Activated naive CD4-positive, alpha-beta T cell treated with anti-CD3 and anti-CD28 coated beads, Interleukin-2, amount 50 U/mL, for 24 hours (primary cell): Measurements from ENCODE around the gene NKX6-1.

ENCODE experiments used
- H3K27ac Mint-ChIP-seq: one replicate; pipeline ENCODE4 v1.8.0; 2021; ENCODE audit warnings: mild to moderate bottlenecking, mixed read lengths
- H3K27me3 Mint-ChIP-seq: one replicate; pipeline ENCODE4 v1.8.0; 2021; ENCODE audit warnings: mixed read lengths
- H3K36me3 Mint-ChIP-seq: one replicate; pipeline ENCODE4 v1.8.0; 2021; ENCODE audit warnings: mixed read lengths
- H3K4me1 Mint-ChIP-seq: one replicate; pipeline ENCODE4 v1.8.0; 2021; ENCODE audit warnings: mixed read lengths
- H3K4me3 Mint-ChIP-seq: one replicate; pipeline ENCODE4 v1.8.0; 2021; ENCODE audit warnings: mild to moderate bottlenecking, mixed read lengths
- H3K9me3 Mint-ChIP-seq: one replicate; pipeline ENCODE4 v1.8.0; 2021; ENCODE audit warnings: mixed read lengths

NKX6-1 gene

DNA sequence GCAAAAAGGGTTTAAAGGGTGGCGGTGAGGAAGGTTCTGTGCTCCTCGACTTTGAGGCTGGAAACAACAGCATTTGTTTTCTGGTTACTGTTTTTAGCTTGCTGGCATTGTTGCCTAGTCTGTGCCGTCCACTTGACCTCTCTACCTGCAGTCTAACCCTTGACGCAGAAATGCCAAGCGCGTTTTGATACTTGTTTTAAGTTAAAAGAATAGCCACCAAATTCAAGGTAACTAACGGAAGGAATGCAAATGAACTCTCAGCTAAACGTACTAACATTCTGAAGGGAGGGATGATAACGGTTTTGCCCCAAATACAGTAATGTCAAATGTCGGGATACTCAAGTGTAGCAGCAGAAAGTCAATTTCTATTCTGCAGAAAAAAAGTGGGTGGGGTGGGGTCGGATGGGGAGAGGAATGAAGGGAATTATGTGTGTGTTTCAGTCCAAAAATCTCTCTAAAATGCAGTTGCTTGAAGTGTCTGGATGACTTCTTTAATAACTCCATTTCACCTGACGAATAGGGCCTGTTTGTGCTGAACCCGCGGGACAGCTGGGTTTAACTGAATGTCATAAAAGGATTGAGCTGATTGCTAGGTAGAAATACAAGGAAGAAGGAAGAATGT lies 3.4 kb upstream of the NKX6-1 start:
- Mint-ChIP-seq H3K9me3 (peaks cover 19% of the 10 kb centered on the region), H3K27me3 (peaks cover 66% of the 10 kb centered on the region), H3K36me3 (peaks cover 2% of the 10 kb centered on the region), H3K4me1 (peaks cover 19% of the 10 kb centered on the region), H3K4me3 (no peak overlapping the region), H3K27ac (peak overlapping the region; percentile 41)

DNA sequence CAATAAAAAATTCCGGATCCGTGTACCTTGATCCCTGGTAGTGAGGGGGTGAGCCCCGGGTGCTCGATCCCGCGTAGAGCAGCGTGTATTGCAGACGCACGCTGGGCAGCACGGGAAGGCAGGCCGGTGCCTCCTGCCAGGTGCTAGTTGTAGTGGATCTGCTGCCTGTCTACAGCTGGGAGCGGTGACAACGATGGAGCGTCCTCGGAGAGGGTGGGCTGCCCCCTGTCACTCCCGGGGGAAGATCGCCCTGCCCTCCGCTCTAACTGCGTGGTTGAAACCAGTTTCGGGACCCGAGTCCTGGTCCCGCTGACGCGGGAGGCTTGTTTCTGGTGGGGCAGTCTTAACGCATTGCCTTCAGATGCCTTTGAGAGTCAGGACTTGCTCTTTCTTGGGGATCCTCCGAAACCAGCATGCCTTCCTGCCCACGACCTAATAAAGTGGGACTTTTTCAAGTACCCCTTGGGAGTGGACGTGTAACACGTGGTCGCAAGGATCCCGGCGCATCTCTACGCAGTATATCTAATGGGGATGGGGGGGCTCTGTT lies 2.7 kb upstream of the NKX6-1 start:
- H3K9me3 Mint-ChIP-seq = peaks cover 19% of the 10 kb centered on the region
- H3K4me3 Mint-ChIP-seq = no peak overlapping the region
- peaks cover 68% of the 10 kb centered on the region for H3K27me3 Mint-ChIP-seq
- no peak overlapping the region for H3K27ac Mint-ChIP-seq
- peaks cover 19% of the 10 kb centered on the region for H3K4me1 Mint-ChIP-seq
- H3K36me3 Mint-ChIP-seq = peaks cover 2% of the 10 kb centered on the region

DNA sequence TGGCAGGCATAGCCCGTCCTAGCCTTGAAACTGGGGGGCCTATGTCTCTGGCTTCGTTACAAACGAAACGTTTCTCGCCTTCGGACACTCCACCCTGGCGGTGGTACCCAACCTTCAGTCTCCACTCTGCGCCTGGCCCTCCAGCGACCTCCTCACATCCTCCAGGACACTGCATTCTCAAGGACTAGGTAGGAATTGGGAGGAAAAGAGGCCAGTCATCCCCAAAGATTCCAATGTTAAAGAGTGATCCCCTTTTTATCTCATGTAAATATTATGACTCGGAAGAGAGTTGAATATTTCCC lies 2.1 kb upstream of the NKX6-1 start:
- Mint-ChIP-seq H3K27ac (no peak overlapping the region), H3K27me3 (peaks cover 69% of the 10 kb centered on the region), H3K9me3 (peaks cover 19% of the 10 kb centered on the region), H3K4me3 (no peak overlapping the region), H3K36me3 (peaks cover 2% of the 10 kb centered on the region), H3K4me1 (peaks cover 19% of the 10 kb centered on the region)

DNA sequence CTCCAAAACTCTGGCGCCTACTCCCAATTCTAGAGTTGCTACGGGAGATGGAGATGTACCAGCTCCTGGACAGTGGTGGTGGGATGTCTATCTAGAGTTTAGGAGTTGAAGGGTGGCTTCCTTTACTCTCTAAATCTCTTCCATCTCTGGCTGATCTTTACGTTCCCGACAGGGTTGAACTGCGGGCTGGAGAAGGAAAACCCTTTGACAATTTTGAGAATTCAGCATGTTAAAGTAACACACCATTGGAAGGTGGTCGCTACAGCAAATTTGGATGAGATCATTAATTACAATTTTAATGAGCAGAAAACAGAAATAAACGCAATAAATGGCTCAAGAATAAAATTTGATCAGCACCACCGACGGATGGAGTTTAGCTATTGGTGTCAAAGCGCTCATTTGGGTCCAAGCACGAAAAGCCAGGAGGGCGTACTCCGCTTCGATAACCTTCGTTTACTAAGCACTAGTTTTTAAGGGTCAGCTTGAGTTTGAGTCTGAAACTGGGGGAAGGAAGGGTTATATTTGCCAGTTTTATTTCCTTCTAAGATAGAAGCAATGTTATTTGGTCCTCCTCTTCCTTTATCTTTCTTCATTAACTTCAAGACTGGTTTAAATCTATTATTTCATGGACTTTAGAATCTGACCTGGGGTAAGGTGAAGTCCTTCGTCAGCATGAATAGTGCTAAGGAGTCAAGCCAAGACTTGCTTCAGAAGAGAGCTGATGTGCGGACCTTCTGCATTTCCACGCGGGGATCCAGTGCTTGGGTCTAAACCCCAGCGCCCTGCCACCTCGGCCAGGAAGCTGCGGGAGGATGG lies 1.5 kb upstream of the NKX6-1 start:
- Mint-ChIP-seq H3K4me3 (no peak overlapping the region), H3K4me1 (peaks cover 19% of the 10 kb centered on the region), H3K9me3 (peaks cover 19% of the 10 kb centered on the region)

GRCh38 chr4:84499624-84499982 lies 511 bp upstream of the NKX6-1 start:
- Mint-ChIP-seq H3K9me3 (peaks cover 19% of the 10 kb centered on the region), H3K27ac (no peak overlapping the region), H3K4me1 (peaks cover 19% of the 10 kb centered on the region), H3K4me3 (peak overlapping the region; percentile 72), H3K36me3 (peaks cover 2% of the 10 kb centered on the region), H3K27me3 (peaks cover 72% of the 10 kb centered on the region)

More for the DNA sequence above, 1.5 kb upstream of the NKX6-1 start:
- no peak overlapping the region for H3K27ac Mint-ChIP-seq
- peaks cover 67% of the 10 kb centered on the region for H3K27me3 Mint-ChIP-seq
- H3K36me3 Mint-ChIP-seq = peaks cover 2% of the 10 kb centered on the region

- H3K27me3 Mint-ChIP-seq = peaks cover 72% of the 10 kb centered on the region
- peak overlapping the region; percentile 84 for H3K4me3 Mint-ChIP-seq
- peaks cover 23% of the 10 kb centered on the region for H3K4me1 Mint-ChIP-seq
- peaks cover 19% of the 10 kb centered on the region for H3K9me3 Mint-ChIP-seq
- H3K36me3 Mint-ChIP-seq = peaks cover 2% of the 10 kb centered on the region
- H3K27ac Mint-ChIP-seq = no peak overlapping the region
Observed at GRCh38 chr4:84498203-84498934, 723 bp downstream of the NKX6-1 start.

GRCh38 chr4:84497504-84498202 lies 1.4 kb downstream of the NKX6-1 start:
- peak overlapping the region; percentile 23 for H3K4me3 Mint-ChIP-seq
- no peak overlapping the region for H3K27ac Mint-ChIP-seq
- peaks cover 13% of the 10 kb centered on the region for H3K9me3 Mint-ChIP-seq
- peaks cover 2% of the 10 kb centered on the region for H3K36me3 Mint-ChIP-seq
- H3K4me1 Mint-ChIP-seq = peaks cover 24% of the 10 kb centered on the region
- peaks cover 66% of the 10 kb centered on the region for H3K27me3 Mint-ChIP-seq

GRCh38 chr4:84496706-84497503 lies 2.2 kb downstream of the NKX6-1 start:
- peak overlapping the region; percentile 66 for H3K4me3 Mint-ChIP-seq
- peaks cover 2% of the 10 kb centered on the region for H3K36me3 Mint-ChIP-seq
- peaks cover 64% of the 10 kb centered on the region for H3K27me3 Mint-ChIP-seq
- no peak overlapping the region for H3K27ac Mint-ChIP-seq
- H3K9me3 Mint-ChIP-seq = peaks cover 7% of the 10 kb centered on the region
- H3K4me1 Mint-ChIP-seq = peaks cover 24% of the 10 kb centered on the region

GRCh38 chr4:84496331-84496705 lies 2.8 kb downstream of the NKX6-1 start:
- Mint-ChIP-seq H3K27me3 (peaks cover 65% of the 10 kb centered on the region), H3K9me3 (peaks cover 7% of the 10 kb centered on the region), H3K4me3 (no peak overlapping the region), H3K27ac (no peak overlapping the region), H3K36me3 (peaks cover 2% of the 10 kb centered on the region), H3K4me1 (peaks cover 24% of the 10 kb centered on the region)

GRCh38 chr4:84495794-84496261 lies 3.3 kb downstream of the NKX6-1 start:
- Mint-ChIP-seq H3K36me3 (peaks cover 2% of the 10 kb centered on the region), H3K4me1 (peaks cover 24% of the 10 kb centered on the region), H3K9me3 (peaks cover 7% of the 10 kb centered on the region)

GRCh38 chr4:84495118-84495793 lies 3.8 kb downstream of the NKX6-1 start:
- Mint-ChIP-seq H3K27me3 (peaks cover 63% of the 10 kb centered on the region), H3K27ac (peak overlapping the region; percentile 30), H3K9me3 (peaks cover 5% of the 10 kb centered on the region), H3K4me3 (peak overlapping the region; percentile 19), H3K4me1 (peaks cover 24% of the 10 kb centered on the region), H3K36me3 (peaks cover 2% of the 10 kb centered on the region)

More at GRCh38 chr4:84495794-84496261, 3.3 kb downstream of the NKX6-1 start:
- Mint-ChIP-seq H3K27me3 (peaks cover 65% of the 10 kb centered on the region), H3K4me3 (peak overlapping the region; percentile 19), H3K27ac (peak overlapping the region; percentile 30)

GRCh38 chr4:84494531-84494930 lies 4.6 kb downstream of the NKX6-1 start:
- peaks cover 18% of the 10 kb centered on the region for H3K4me1 Mint-ChIP-seq
- no peaks in the 10 kb centered on the region for H3K9me3 Mint-ChIP-seq
- no peaks in the 10 kb centered on the region for H3K36me3 Mint-ChIP-seq
- H3K27me3 Mint-ChIP-seq = peaks cover 60% of the 10 kb centered on the region
- H3K27ac Mint-ChIP-seq = no peak overlapping the region
- H3K4me3 Mint-ChIP-seq = no peak overlapping the region

- H3K9me3 Mint-ChIP-seq = no peaks in the 10 kb centered on the region
- H3K36me3 Mint-ChIP-seq = no peaks in the 10 kb centered on the region
- peaks cover 58% of the 10 kb centered on the region for H3K27me3 Mint-ChIP-seq
- peaks cover 14% of the 10 kb centered on the region for H3K4me1 Mint-ChIP-seq
- H3K4me3 Mint-ChIP-seq = no peak overlapping the region
- H3K27ac Mint-ChIP-seq = no peak overlapping the region
Observed at GRCh38 chr4:84494076-84494475, 5.0 kb downstream of the NKX6-1 start.
